ENCODE results near the gene MTO1. TPM values are rescaled to one million over a fixed set of nuclear protein-coding genes. Genes with fewer than 3 reads are reported as not detected.
"Not testable (repeated sequence)": the region's sequence is repeated elsewhere in the genome, so short reads cannot be mapped to it uniquely, and the experiment has no call there.

The MTO1 gene
- total and polyA plus RNA-seq, 2 donors, result 19.8 to 28.3 TPM

- Histone ChIP-seq H3K4me1 (ENCODE audit: insufficient read depth) (no peaks in the 10 kb centered on the region), H3K27ac (ENCODE audit: low read depth) (no peak overlapping the region), H3K4me3 (ENCODE audit: low read depth, low read length) (no peak overlapping the region), H3K36me3 (ENCODE audit: insufficient read depth) (peaks cover 3% of the 10 kb centered on the region)
- 52% methylated on average over 3 of the region's 3 CpGs for WGBS
- no peak for DNase-seq (ENCODE audit: extremely low spot score)
These were observed 51.9 kb downstream of the MTO1 start for GRCh38 chr6:73513496-73513854.

DNA sequence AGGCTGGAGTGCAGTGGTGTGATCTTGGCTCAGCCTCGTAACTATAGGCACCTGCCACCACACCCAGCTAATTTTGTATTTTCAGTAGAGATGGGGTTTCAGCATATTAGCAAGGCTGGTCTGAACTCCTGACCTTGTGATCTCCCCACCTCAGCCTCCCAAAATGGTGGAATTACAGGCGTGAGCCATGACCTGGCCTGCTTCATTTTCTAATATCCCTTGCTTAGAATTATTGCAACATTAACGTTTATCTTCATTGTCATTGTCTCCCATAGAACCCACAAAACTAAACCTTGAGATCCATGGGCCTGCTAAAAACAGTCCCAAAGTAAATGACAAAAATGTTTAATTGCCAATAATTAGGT is 53.2 kb downstream of the MTO1 start:
- no peak overlapping the region for H3K27ac ChIP-seq (ENCODE audit: low read depth)
- WGBS, result 55% methylated on average over 3 of the region's 3 CpGs
- no peaks in the 10 kb centered on the region for H3K4me1 ChIP-seq (ENCODE audit: insufficient read depth)
- DNase-seq (ENCODE audit: extremely low spot score), result no peak
- no peak overlapping the region for H3K4me3 ChIP-seq (ENCODE audit: low read depth, low read length)
- peaks cover 4% of the 10 kb centered on the region for H3K36me3 ChIP-seq (ENCODE audit: insufficient read depth)

- Histone ChIP-seq H3K27ac (ENCODE audit: low read depth) (no peak overlapping the region), H3K36me3 (ENCODE audit: insufficient read depth) (peaks cover 4% of the 10 kb centered on the region), H3K4me3 (ENCODE audit: low read depth, low read length) (no peak overlapping the region), H3K4me1 (ENCODE audit: insufficient read depth) (no peaks in the 10 kb centered on the region)
- DNase-seq (ENCODE audit: extremely low spot score), result no peak
- WGBS, result 29% methylated on average over 4 of the region's 4 CpGs
These were observed 53.7 kb downstream of the MTO1 start for GRCh38 chr6:73515204-73515655.

GRCh38 chr6:73516514-73517489 is 55.3 kb downstream of the MTO1 start:
- Histone ChIP-seq H3K4me1 (ENCODE audit: insufficient read depth) (no peaks in the 10 kb centered on the region), H3K27ac (ENCODE audit: low read depth) (peak overlapping the region; percentile 5), H3K36me3 (ENCODE audit: insufficient read depth) (peaks cover 4% of the 10 kb centered on the region), H3K4me3 (ENCODE audit: low read depth, low read length) (no peak overlapping the region)
- DNase-seq (ENCODE audit: extremely low spot score), result no peak
- whole genome bisulfite sequencing, result 53% methylated on average over 4 of the region's 4 CpGs

GRCh38 chr6:73518100-73518981 is 56.8 kb downstream of the MTO1 start:
- not testable (repeated sequence) for H3K4me1 ChIP-seq (ENCODE audit: insufficient read depth); DNase-seq (ENCODE audit: extremely low spot score)
- whole genome bisulfite sequencing, result 22% methylated on average over 15 of the region's 19 CpGs

GRCh38 chr6:73518982-73519881 is 57.7 kb downstream of the MTO1 start:
- not testable (repeated sequence) for DNase-seq (ENCODE audit: extremely low spot score); H3K27ac ChIP-seq (ENCODE audit: low read depth); H3K36me3 ChIP-seq (ENCODE audit: insufficient read depth); H3K4me1 ChIP-seq (ENCODE audit: insufficient read depth)
- peak overlapping the region; percentile 88 for H3K4me3 ChIP-seq (ENCODE audit: low read depth, low read length)
- WGBS, result 3% methylated on average over 7 of the region's 8 CpGs

More at GRCh38 chr6:73518100-73518981, 56.8 kb downstream of the MTO1 start:
- H3K4me3 ChIP-seq (ENCODE audit: low read depth, low read length); H3K27ac ChIP-seq (ENCODE audit: low read depth); H3K36me3 ChIP-seq (ENCODE audit: insufficient read depth): not testable (repeated sequence)

DNA sequence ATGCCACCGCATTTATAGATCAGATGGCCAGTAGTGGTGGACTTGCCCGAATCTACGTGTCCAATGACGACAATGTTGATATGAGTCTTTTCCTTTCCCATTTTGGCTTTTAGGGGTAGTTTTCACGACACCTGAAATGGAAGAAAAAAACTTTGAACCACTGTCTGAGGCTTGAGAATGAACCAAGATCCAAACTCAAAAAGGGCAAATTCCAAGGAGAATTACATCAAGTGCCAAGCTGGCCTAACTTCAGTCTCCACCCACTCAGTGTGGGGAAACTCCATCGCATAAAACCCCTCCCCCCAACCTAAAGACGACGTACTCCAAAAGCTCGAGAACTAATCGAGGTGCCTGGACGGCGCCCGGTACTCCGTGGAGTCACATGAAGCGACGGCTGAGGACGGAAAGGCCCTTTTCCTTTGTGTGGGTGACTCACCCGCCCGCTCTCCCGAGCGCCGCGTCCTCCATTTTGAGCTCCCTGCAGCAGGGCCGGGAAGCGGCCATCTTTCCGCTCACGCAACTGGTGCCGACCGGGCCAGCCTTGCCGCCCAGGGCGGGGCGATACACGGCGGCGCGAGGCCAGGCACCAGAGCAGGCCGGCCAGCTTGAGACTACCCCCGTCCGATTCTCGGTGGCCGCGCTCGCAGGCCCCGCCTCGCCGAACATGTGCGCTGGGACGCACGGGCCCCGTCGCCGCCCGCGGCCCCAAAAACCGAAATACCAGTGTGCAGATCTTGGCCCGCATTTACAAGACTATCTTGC is 58.6 kb downstream of the MTO1 start:
- H3K36me3 ChIP-seq (ENCODE audit: insufficient read depth), result peaks cover 4% of the 10 kb centered on the region
- under 1% methylated on average over 56 of the region's 56 CpGs for WGBS
- H3K4me1 ChIP-seq (ENCODE audit: insufficient read depth), result no peaks in the 10 kb centered on the region
- no peak for DNase-seq (ENCODE audit: extremely low spot score)
- peak overlapping the region; percentile 97 for H3K27ac ChIP-seq (ENCODE audit: low read depth)
- H3K4me3 ChIP-seq (ENCODE audit: low read depth, low read length), result peak overlapping the region; percentile 88

- Histone ChIP-seq H3K36me3 (ENCODE audit: insufficient read depth) (peaks cover 4% of the 10 kb centered on the region), H3K4me3 (ENCODE audit: low read depth, low read length) (peak within 1 kb of the TSS; percentile 88), H3K27ac (ENCODE audit: low read depth) (peak within 1 kb of the TSS; percentile 98), H3K4me1 (ENCODE audit: insufficient read depth) (no peaks in the 10 kb centered on the region)
- WGBS, result under 1% methylated on average over 53 of the region's 53 CpGs
- DNase-seq (ENCODE audit: extremely low spot score), result peak; percentile 99
These were observed 59.3 kb downstream of the MTO1 start, which contains the start of gene EEF1A1 for GRCh38 chr6:73520688-73521350. EEF1A1 (minus strand) TSS chr6:73521032; CDS start chr6:73520026, 1,006 bp downstream.

DNA sequence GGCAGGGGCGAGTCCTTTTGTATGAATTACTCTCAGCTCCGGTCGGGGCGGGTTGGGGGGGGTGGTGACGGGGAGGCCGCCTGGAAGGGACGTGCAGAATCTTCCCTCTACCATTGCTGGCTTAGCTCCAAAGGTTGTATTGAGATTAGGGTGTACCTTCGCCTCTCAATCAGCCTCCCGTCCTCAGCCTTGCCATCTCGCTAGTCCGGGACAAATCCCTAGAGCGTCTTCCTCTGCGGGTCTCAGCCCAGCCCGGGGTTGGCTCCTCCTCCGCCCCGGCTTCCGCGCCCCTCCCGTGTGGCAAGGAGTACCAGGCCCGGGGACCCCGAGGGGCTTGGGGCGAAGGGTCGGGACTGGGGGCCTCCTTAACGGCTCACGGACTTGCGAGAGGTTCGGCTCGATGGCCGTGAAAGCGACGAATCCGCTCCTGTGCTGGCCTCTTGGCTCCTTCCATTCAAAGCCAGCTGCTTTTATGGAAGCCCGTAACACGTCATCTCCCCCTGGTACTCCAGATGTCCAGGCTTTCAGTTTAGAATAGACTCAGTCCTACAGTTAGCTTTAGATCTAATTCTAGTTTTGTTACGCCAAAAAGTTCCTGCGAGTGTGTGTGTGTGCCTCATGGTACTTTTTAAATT is 59.9 kb downstream of the MTO1 start:
- WGBS, result under 1% methylated on average over 36 of the region's 36 CpGs
- Histone ChIP-seq H3K4me1 (ENCODE audit: insufficient read depth) (no peaks in the 10 kb centered on the region), H3K36me3 (ENCODE audit: insufficient read depth) (peaks cover 4% of the 10 kb centered on the region), H3K27ac (ENCODE audit: low read depth) (peak overlapping the region; percentile 98), H3K4me3 (ENCODE audit: low read depth, low read length) (peak overlapping the region; percentile 88)
- no peak for DNase-seq (ENCODE audit: extremely low spot score)

DNA sequence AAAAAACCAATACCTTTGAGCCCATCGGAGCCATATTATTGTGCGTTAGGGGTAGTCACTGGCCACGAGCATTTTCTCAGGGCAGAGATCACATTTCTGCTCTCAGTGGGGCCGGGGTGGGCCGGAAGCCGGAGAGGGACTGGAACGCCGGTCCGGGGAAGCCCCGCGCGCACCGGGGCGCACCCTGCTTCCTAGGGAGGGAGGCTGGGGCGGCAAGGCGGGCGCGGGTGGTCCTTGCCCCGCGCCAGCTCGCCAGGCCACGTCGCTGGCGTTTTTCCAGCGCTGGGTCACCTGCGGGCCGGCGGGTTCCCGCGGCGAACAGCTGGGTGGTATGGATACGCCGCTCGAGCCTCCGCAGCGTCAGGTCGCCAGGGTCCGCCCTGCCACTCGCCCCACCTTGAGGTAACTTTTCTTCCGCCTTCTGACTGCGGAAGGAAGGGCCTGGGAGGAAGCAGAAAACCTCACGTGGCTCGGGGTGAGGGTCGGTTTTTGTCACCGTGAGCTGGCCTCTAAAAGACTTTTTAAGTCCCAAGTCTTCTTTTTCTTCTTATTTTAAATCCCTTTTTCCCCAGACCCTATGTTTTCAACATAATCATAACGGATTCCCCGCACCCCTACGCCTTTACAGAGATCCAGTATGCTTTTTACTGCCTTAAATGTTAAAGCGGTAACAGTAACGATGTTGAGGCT is 62.0 kb downstream of the MTO1 start:
- H3K4me3 ChIP-seq (ENCODE audit: low read depth, low read length), result peak overlapping the region; percentile 65
- peaks cover 1% of the 10 kb centered on the region for H3K36me3 ChIP-seq (ENCODE audit: insufficient read depth)
- H3K27ac ChIP-seq (ENCODE audit: low read depth), result peak overlapping the region; percentile 98
- no peak for DNase-seq (ENCODE audit: extremely low spot score)
- WGBS, result 5% methylated on average over 50 of the region's 50 CpGs
- H3K4me1 ChIP-seq (ENCODE audit: insufficient read depth), result no peaks in the 10 kb centered on the region
